ENCODE data around the gene COTL1. TPM values are rescaled to one million over a fixed set of nuclear protein-coding genes. Genes with fewer than 3 reads are reported as not detected.
"Not testable (repeated sequence)": the region's sequence is repeated elsewhere in the genome, so short reads cannot be mapped to it uniquely, and the experiment has no call there.

The COTL1 gene
- total and polyA plus RNA-seq, 12 donors, result 6.4 to 72.9 (median 9.7) TPM

- no peaks in the 10 kb centered on the region for H3K9me3 ChIP-seq
- no peak overlapping the region for H3K4me3 ChIP-seq
- DNase-seq, result no peak
- intact Hi-C loops (cut with DNase I), result no loop called here
- H3K27ac ChIP-seq, result no peak overlapping the region
- H3K36me3 ChIP-seq, result no peaks in the 10 kb centered on the region
- no peak for ATAC-seq
- H3K4me1 ChIP-seq, result peaks cover 3 to 43% (median 31%) of the 10 kb centered on the region in 9 donors
- no peak for TF ChIP-seq CTCF (IDR thresholded peaks at IDR 0.05)
- 84 to 87% methylated on average over 4 of the region's 4 CpGs for WGBS, 2 donors
- H3K27me3 ChIP-seq, result no peaks in the 10 kb centered on the region
Observed at GRCh38 chr16:84637709-84638108, 19.8 kb upstream of the COTL1 start.

GRCh38 chr16:84635702-84636101 is 17.8 kb upstream of the COTL1 start:
- peaks cover 0 to 26% (median 21%) of the 10 kb centered on the region in 9 donors for H3K4me1 ChIP-seq
- intact Hi-C loops (cut with DNase I), result no loop called here
- no peak overlapping the region for H3K27ac ChIP-seq
- H3K4me3 ChIP-seq, result no peak overlapping the region
- ATAC-seq (no peak), DNase-seq (no peak)
- no peaks in the 10 kb centered on the region for H3K9me3 ChIP-seq
- no peak for TF ChIP-seq CTCF (IDR thresholded peaks at IDR 0.05)
- no peaks in the 10 kb centered on the region for H3K36me3 ChIP-seq
- no peaks in the 10 kb centered on the region for H3K27me3 ChIP-seq
- 58 to 67% methylated on average over 8 of the region's 8 CpGs for WGBS, 2 donors

- no peak for TF ChIP-seq CTCF (IDR thresholded peaks at IDR 0.05)
- no peak overlapping the region for H3K4me3 ChIP-seq
- H3K27ac ChIP-seq, result peak overlapping the region in 7 of 10 donors; percentile 2 to 66 (median 51)
- DNase-seq (peak; percentile 85 to 88), ATAC-seq (peak; percentile 79 to 93 (median 88))
- intact Hi-C loops (cut with DNase I), result no loop called here
- no peaks in the 10 kb centered on the region for H3K36me3 ChIP-seq
- H3K4me1 ChIP-seq, result peaks cover 0 to 25% (median 14%) of the 10 kb centered on the region in 9 donors
- H3K9me3 ChIP-seq, result no peaks in the 10 kb centered on the region
- WGBS, 2 donors, result 20% methylated on average over 9 of the region's 9 CpGs
- H3K27me3 ChIP-seq, result no peaks in the 10 kb centered on the region
Observed at GRCh38 chr16:84633622-84634021, 15.7 kb upstream of the COTL1 start.

- Histone ChIP-seq H3K4me1 (peaks cover 0 to 25% (median 14%) of the 10 kb centered on the region in 9 donors), H3K27ac (peak overlapping the region in 4 of 10 donors; percentile 2 to 66 (median 59))
- DNase-seq; ATAC-seq; H3K4me3 ChIP-seq; H3K36me3 ChIP-seq; H3K9me3 ChIP-seq; intact Hi-C loops (cut with DNase I); H3K27me3 ChIP-seq: not testable (repeated sequence)
- WGBS, 2 donors, result 91 to 95% methylated on average over 7 of the region's 7 CpGs
Observed at GRCh38 chr16:84632862-84633261, 15.0 kb upstream of the COTL1 start.

- Histone ChIP-seq H3K9me3 (no peaks in the 10 kb centered on the region), H3K36me3 (no peaks in the 10 kb centered on the region), H3K4me3 (no peak overlapping the region), H3K27me3 (no peaks in the 10 kb centered on the region), H3K27ac (peak overlapping the region in 1 of 10 donors; percentile 31), H3K4me1 (peaks cover 0 to 25% (median 14%) of the 10 kb centered on the region in 9 donors)
- no peak for TF ChIP-seq CTCF (IDR thresholded peaks at IDR 0.05)
- WGBS, 2 donors, result 87 to 89% methylated on average over 6 of the region's 6 CpGs
- intact Hi-C loops (cut with DNase I), result no loop called here
- DNase-seq, result no peak
- no peak for ATAC-seq
Observed at GRCh38 chr16:84631886-84632285, 14.0 kb upstream of the COTL1 start.

Data from heart right ventricle (tissue), 16 donors.